Neural cell (in vitro differentiated cells): Measurements from ENCODE around the gene CELF4. TPM values are rescaled to one million over a fixed set of nuclear protein-coding genes. Genes with fewer than 3 reads are reported as not detected.

Experiments
- H2AFZ ChIP-seq: fragments of 200-600, 300-800 bp; sonication (generic), shearing (Covaris generic); 2 replicates; pipeline ENCODE4 v1.6.0; 2014; ENCODE audit warnings: low read depth, mild to moderate bottlenecking, antibody characterized with exemption, low read length, moderate library complexity
- H3F3A ChIP-seq: fragments of 200-600 bp; shearing (Covaris generic); 2 replicates; pipeline ENCODE4 v1.6.1; 2016; ENCODE audit warnings: mild to moderate bottlenecking, moderate library complexity, mixed read lengths, antibody characterized with exemption, low read length; ENCODE audit not compliant: insufficient read depth, poor library complexity, severe bottlenecking
- H3K27ac ChIP-seq: fragments of 200-600, 300-800 bp; sonication (generic), shearing (Covaris generic); 2 replicates; pipeline ENCODE4 v1.5.1; 2014; ENCODE audit warnings: mild to moderate bottlenecking, low read length, moderate library complexity
- H3K27me3 ChIP-seq: fragments of 300-800, 200-600 bp; sonication (generic), shearing (Covaris generic); 2 replicates; pipeline ENCODE4 v1.6.0; 2014; ENCODE audit warnings: mild to moderate bottlenecking, low read depth, low read length, moderate library complexity; ENCODE audit not compliant: insufficient read depth
- H3K36me3 ChIP-seq: fragments of 300-800, 200-600 bp; sonication (generic), shearing (Covaris generic); 2 replicates; pipeline ENCODE4 v1.5.1; 2014; ENCODE audit warnings: mild to moderate bottlenecking, antibody characterized with exemption, low read length, moderate library complexity; ENCODE audit not compliant: insufficient read depth
- H3K4me2 ChIP-seq: fragments of 300-800, 200-600 bp; sonication (generic), shearing (Covaris generic); 2 replicates; pipeline ENCODE4 v1.6.0; 2014; ENCODE audit warnings: mild to moderate bottlenecking, low read length
- H3K4me3 ChIP-seq: fragments of 300-800, 200-600 bp; sonication (generic), shearing (Covaris generic); 2 replicates; pipeline ENCODE4 v1.5.1; 2014; ENCODE audit warnings: mild to moderate bottlenecking, low read length, moderate library complexity
- H3K79me2 ChIP-seq: fragments of 200-600 bp; shearing (Covaris generic); replicated peaks from 2 replicates; pipeline ENCODE4 v1.6.0; 2014; ENCODE audit warnings: mild to moderate bottlenecking, low read length, moderate library complexity; ENCODE audit not compliant: insufficient read depth
- H3K9ac ChIP-seq: fragments of 300-800, 200-600 bp; sonication (generic), shearing (Covaris generic); 2 replicates; pipeline ENCODE4 v1.6.1; 2016; ENCODE audit warnings: mild to moderate bottlenecking, low read length, mixed read lengths
- H3K9me2 ChIP-seq: fragments of 200-600 bp; shearing (Covaris generic); 2 replicates; pipeline ENCODE4 v1.6.1; 2016; ENCODE audit warnings: mild to moderate bottlenecking, low read length, mixed read lengths; ENCODE audit not compliant: insufficient read depth
- H3K9me3 ChIP-seq: fragments of 200-600, 300-800 bp; sonication (generic), shearing (Covaris generic); 2 replicates; pipeline ENCODE4 v1.6.1; 2016; ENCODE audit warnings: mild to moderate bottlenecking, mixed run types, low read length, moderate library complexity, mixed read lengths
- H4K20me1 ChIP-seq: fragments of 200-600 bp; shearing (Covaris generic); 2 replicates; pipeline ENCODE4 v1.6.1; 2016; ENCODE audit warnings: mild to moderate bottlenecking, mixed run types; ENCODE audit not compliant: insufficient read depth
- CTCF ChIP-seq: fragments of 450-650 bp; IDR thresholded peaks from 2 replicates; pipeline ENCODE4 v1.5.1; 2014; ENCODE audit warnings: antibody characterized with exemption, mild to moderate bottlenecking, moderate library complexity; ENCODE audit not compliant: poor library complexity, severe bottlenecking
- EP300 ChIP-seq: fragments of 450-650 bp; conservative IDR thresholded peaks from 2 replicates; pipeline ENCODE4 v1.6.1; 2014; ENCODE audit warnings: antibody characterized with exemption, mild to moderate bottlenecking, moderate library complexity; ENCODE audit not compliant: poor library complexity, severe bottlenecking
- EZH2 ChIP-seq: fragments of 200-600, 300-800 bp; shearing (Covaris generic), sonication (generic); IDR thresholded peaks from 2 replicates; pipeline ENCODE4 v1.6.1; 2014; ENCODE audit warnings: antibody characterized with exemption, low read length, borderline replicate concordance, mild to moderate bottlenecking; ENCODE audit not compliant: insufficient read depth, poor library complexity, severe bottlenecking
- MXI1 ChIP-seq: fragments of 450-650 bp; conservative IDR thresholded peaks from 2 replicates; pipeline ENCODE4 v1.6.1; 2014; ENCODE audit warnings: antibody characterized with exemption, mild to moderate bottlenecking; ENCODE audit not compliant: poor library complexity, severe bottlenecking
- POLR2AphosphoS5 ChIP-seq: IDR thresholded peaks from 2 replicates; pipeline ENCODE4 v1.6.1; 2012
- RAD21 ChIP-seq: fragments of 450-650 bp; conservative IDR thresholded peaks from 2 replicates; pipeline ENCODE4 v1.6.1; 2014; ENCODE audit warnings: antibody characterized with exemption, mild to moderate bottlenecking, moderate library complexity
- REST ChIP-seq: IDR thresholded peaks from 2 replicates; pipeline ENCODE4 v1.6.1; 2012; ENCODE audit warnings: borderline replicate concordance
- SMC3 ChIP-seq: fragments of 450-650 bp; conservative IDR thresholded peaks from 2 replicates; pipeline ENCODE4 v1.6.1; 2014; ENCODE audit warnings: antibody characterized with exemption, mild to moderate bottlenecking, moderate library complexity; ENCODE audit not compliant: poor library complexity
- TAF1 ChIP-seq: IDR thresholded peaks from 2 replicates; pipeline ENCODE4 v1.6.1; 2012; ENCODE audit warnings: low read depth
- polyA plus RNA-seq: library from polyadenylated mRNA; depleted of rRNA; stranded (reverse); fragments of >200 nt; gene quantifications from 2 replicates; pipeline ENCODE4 v1.2.3, GENCODE V29; 2014

The CELF4 gene
- polyA plus RNA-seq, 1 donor from 2014 or later: 191 TPM

GRCh38 chr18:37514953-37515352 lies 50.6 kb downstream of the CELF4 start:
- Histone ChIP-seq H3K4me2 (no peak overlapping the region), H3K79me2 (no peaks in the 10 kb centered on the region), H2AFZ (no peak overlapping the region), H3K4me3 (no peak overlapping the region), H3K9me2 (no peaks in the 10 kb centered on the region), H3K9me3 (no peaks in the 10 kb centered on the region), H3K27me3 (no peaks in the 10 kb centered on the region), H3K27ac (no peak overlapping the region), H3K36me3 (peaks cover 11% of the 10 kb centered on the region), H3F3A (no peaks in the 10 kb centered on the region), H4K20me1 (no peaks in the 10 kb centered on the region), H3K9ac (no peak overlapping the region)
- TF ChIP-seq EP300: no peak
- TF ChIP-seq REST: no peak
- no peak for TF ChIP-seq TAF1
- TF ChIP-seq RAD21: no peak
- no peak for TF ChIP-seq EZH2

- no peaks in the 10 kb centered on the region for H3K9me3 ChIP-seq
- no peaks in the 10 kb centered on the region for H3K79me2 ChIP-seq
- peaks cover 11% of the 10 kb centered on the region for H3K36me3 ChIP-seq
- H4K20me1 ChIP-seq: no peaks in the 10 kb centered on the region
- no peaks in the 10 kb centered on the region for H3K27me3 ChIP-seq
- no peak overlapping the region for H3K27ac ChIP-seq
- no peaks in the 10 kb centered on the region for H3F3A ChIP-seq
- H3K4me2 ChIP-seq: no peak overlapping the region
- no peak overlapping the region for H3K9ac ChIP-seq
- no peak overlapping the region for H2AFZ ChIP-seq
- H3K4me3 ChIP-seq: no peak overlapping the region
- H3K9me2 ChIP-seq: no peaks in the 10 kb centered on the region
- TF ChIP-seq MXI1 (no peak), RAD21 (no peak), SMC3 (no peak), REST (no peak), EZH2 (no peak), POLR2AphosphoS5 (no peak), CTCF (no peak), EP300 (no peak), TAF1 (no peak)
These were observed 53.2 kb downstream of the CELF4 start for GRCh38 chr18:37512400-37512799.
